ENCODE data around the gene BYSL.
A peak's percentile ranks its signal among the peaks of the same experiment; 100 is the strongest.

The BYSL gene

GRCh38 chr6:41914869-41915530, 6.3 kb upstream of the BYSL start:
- no peak for DNase-seq

DNA sequence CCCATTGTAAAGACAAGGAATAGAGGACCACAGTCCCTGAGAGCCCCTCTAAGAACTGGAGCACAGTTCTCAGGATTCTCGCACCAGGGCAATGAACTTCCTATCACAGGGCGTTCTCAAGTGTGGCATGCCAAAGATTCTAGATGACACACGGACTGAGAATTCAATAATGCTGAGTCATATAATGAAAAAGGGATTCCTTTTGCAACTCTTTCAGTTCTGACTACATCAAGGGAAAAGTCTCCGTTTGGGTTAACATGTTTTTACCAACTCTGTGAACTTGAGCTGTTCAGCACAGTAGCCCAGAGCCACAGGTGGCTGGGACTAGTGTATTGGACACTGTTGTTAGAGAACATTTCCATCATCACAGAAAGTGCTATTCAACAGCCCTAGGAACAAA, 3.8 kb upstream of the BYSL start:
- no peak for DNase-seq

- DNase-seq: no peak
These were observed 356 bp downstream of the BYSL start for GRCh38 chr6:41921712-41921998.

GRCh38 chr6:41922154-41922553, 855 bp downstream of the BYSL start:
- no peak for DNase-seq

DNA sequence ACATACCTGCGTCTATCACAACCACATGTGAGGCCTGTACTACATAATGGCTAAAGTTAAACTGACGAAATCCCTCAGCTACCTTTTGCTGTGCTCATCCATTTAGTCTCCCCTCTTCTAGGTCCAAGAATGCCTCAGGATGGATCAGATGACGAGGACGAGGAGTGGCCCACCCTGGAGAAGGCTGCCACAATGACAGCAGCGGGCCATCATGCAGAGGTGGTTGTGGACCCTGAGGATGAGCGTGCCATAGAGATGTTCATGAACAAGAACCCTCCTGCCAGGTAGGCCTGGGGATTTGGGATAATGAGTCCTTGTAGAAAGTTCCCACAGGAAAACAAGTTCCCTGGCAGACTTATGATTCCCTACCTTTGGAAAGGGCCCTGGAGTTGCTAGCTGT, 6.0 kb downstream of the BYSL start:
- no peak for DNase-seq

DNA sequence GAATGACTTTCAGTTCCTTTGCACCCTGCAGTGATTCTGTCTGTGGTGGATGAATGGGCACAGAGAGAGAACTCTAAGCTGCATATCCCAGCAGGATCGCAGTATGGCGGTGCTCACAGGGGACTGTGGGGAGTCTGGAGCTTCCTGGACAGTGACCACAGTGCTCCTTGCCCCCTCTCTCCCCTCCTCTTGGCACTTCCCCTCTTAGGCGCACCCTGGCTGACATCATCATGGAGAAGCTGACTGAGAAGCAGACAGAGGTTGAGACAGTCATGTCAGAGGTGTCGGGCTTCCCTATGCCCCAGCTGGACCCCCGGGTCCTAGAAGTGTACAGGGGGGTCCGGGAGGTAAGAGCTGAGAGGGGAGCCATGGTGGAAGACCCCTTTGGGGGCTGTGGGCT, 8.6 kb downstream of the BYSL start:
- no peak for DNase-seq

DNA sequence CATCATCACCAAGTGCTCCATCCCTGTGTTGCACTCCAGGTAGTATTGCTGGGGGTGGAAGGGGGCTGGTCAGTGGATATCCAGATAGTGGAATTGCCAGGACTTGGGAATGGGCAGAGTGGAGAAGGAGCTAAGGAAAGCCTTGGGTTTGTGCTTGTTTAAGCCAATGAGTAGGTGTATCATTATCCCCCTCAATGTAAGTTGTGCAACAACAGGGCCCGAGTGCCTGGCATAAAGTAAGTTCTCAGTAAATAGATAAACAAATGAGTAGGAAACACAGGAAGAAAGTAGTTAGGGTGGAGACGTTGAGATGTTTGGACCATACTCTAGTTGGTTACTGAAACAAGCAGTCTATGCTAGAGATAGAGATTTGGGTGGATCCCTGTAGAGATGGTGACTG, 10.5 kb downstream of the BYSL start:
- DNase-seq: no peak

DNA sequence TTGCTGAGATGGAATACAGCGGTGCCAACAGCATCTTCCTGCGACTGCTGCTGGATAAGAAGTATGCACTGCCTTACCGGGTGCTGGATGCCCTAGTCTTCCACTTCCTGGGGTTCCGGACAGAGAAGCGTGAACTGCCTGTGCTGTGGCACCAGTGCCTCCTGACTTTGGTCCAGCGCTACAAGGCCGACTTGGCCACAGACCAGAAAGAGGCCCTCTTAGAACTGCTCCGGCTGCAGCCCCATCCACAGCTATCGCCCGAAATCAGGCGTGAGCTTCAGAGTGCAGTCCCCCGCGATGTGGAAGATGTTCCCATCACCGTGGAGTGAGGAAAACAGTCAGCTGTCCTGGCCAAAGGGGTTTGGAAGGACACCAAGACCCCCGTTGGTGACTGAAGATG, 11.1 kb downstream of the BYSL start:
- DNase-seq: no peak

DNA sequence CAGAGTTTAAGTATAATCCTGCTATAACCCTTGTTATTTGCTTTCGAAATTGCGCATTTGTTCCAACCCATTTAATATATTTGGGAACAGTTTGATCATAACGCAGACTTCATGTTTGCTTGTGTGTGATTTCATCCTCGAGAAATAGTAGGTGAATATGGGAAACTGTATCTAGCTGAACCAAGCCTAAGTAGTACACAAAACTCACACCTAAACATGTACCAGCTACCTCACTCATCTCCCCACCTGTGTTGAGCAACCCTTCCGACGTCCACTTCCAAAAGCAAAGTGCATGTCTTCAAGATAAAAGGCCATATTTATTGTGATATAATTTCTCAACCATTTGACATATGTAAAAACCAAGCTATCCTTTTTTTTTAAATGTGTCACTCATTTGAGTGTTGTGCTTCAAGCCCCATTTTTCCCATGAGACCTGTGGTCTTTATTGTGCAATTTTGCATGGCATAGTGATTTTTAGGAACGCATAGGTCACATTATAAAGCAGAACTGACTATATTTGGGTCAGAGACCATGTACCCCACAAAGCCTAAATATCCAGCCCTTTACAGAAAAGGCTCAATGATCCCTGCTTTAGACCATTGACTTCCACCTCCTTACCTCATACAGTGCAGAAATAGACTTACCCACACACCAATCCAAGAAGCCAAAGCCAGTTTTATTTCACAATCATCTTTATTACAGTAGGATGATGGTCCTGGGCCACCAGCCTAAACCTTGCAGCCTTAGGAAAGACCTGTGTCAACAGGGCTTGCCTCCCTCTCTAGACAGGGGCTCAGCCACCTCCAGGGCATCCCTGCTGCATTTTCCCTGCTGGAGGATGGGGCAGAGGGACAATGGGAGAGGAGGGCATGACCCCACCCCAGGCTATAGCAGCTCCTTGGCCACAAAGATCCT, 13.2 kb downstream of the BYSL start:
- DNase-seq: no peak

- DNase-seq: no peak
These were observed 13.9 kb downstream of the BYSL start for GRCh38 chr6:41935193-41935574.

DNA sequence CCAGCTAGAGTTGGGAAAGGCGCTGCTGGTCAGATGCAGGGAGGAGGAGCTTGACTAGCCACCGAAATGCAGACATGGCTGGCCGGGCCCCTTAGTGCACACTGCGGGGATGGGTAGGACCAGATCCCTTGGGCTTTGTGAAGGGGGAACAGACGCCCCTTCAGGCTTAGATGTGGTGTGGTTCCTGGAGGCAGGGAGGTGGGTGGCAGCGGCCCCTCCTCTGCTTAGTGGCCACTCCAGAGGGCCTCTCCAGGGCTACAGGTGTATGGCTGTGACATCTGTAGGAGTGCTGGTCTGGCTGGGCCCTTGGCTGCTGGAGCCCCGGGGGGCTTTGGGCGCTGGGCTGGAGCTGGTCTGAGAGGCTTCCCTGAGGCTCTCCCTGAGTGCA, 14.4 kb downstream of the BYSL start:
- no peak for DNase-seq

GRCh38 chr6:41936073-41936837, 15.0 kb downstream of the BYSL start:
- DNase-seq: peak; percentile 74

GRCh38 chr6:41937472-41937860, 16.2 kb downstream of the BYSL start:
- no peak for DNase-seq

DNA sequence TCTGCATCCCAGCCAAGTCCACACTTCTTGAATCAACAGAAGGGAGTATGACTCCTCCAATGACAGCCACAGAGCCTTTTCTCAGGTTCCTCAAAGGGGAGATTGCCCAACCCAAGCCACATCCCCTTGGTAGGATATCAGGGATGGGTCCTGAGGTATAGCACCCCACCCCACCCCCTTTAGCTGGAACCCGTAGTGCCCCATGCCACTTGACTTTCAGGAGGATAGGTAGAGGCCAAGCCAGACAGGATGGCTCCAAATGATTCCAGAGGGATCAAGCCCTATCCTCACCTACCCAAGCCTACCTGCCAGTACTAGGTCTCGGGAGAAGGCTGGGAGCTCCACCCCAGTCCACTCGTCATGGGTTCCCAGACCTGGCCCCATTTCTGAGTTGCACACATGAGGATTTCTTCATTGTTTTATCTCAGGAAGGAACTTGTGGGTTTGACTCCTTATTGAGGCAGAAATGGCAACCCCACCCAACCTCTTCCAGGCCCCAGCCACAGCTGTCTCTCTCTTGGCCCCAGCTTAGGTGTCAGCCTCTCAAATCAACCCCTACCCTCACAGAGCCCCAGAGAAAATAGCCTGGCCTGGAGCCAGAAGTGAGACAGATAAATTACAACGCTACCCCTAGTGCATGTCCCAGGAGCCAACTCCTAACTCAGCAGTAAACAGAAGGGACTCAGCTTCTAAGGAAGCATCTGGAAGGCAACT, 16.7 kb downstream of the BYSL start:
- peak; percentile 29 for DNase-seq

GRCh38 chr6:41938590-41939175, 17.4 kb downstream of the BYSL start:
- no peak for DNase-seq

DNA sequence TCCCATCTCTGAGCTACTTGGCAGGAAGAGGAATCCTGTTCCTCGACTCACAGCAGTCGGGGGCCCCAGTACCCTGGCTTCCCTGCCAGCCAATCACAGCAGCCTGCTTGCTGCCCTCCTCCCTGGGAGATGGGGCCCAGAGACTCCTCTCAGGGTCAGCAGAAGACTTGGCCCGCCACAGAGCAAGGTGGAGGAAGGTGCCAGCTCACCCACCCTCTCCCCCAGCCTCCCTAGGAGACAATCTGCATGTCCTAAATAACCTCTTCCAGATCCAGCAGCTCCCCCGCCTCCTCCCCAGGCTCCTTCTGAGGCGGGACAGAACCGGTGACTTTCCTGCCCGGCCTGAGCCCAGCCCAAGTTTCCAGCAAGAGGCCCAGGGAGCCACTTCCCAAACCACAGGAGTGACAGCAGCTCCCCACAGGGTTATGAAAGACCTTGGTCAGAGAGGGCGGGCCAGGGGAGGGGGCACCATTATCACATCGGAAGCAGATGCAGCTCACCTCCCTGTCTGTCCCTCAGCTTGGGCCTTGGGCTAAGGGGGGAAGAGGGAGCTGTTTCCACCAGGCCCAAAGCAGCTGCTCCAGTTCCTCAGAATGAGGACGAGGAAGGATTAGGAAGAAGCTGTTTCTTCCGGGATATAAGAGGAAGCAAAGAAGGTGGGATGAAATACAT, 18.0 kb downstream of the BYSL start:
- DNase-seq: peak; percentile 29

GRCh38 chr6:41939848-41940758, 18.8 kb downstream of the BYSL start:
- peak; percentile 44 for DNase-seq

GRCh38 chr6:41940759-41941279, 19.5 kb downstream of the BYSL start:
- DNase-seq: peak; percentile 56

DNA sequence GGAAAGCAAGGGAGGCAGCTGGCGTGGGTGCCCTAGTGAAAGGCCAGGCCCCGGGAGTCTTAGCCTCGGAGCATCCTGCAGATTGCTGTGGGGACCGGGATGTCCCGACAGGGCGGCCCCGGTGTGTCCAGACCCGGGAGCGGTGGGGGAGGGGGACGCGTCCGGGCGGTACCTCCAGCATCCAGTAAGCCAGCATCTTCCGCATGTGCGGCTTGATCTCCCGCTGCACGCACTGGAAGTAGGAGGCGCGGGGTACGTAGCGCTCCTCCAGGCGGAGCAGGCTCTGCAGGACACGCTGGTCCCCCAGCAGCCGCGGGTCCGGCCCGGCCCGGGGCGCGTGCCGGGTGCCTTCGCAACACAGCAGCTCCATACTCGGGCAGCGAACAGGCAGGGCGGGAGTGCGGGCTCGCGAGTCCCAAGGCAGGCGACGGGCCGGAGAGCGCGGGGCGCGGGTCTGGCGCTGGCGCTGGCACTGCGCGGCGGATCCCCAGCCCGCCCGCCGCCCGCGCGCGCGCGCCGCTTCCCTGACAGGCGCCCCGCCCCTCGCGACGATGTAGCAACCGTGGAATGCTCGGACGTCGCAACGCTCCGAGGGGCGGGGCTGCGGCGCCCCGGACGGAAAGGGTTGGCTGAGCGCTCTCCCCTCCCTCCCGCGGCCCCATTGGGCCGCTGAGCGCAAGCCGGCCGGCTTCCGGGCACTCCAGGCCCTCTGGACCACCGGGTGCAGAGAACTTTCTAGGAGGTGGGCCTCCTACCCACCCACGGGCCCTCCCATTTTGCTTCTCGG, 20.2 kb downstream of the BYSL start, which contains the start of gene CCND3:
TSS of gene CCND3 (minus strand) at position 529 of the 787 bp plus-strand sequence. CDS start at position 370, 159 bp downstream.
- peak; percentile 90 for DNase-seq

Data from stimulated activated CD4-positive, alpha-beta T cell treated with anti-CD3 and anti-CD28 coated beads, Interleukin-4, amount 100 ng/mL, for 24 hours (primary cell).